GM18505 (cell line): ENCODE results near the gene PLA2G3.

Experiments
- ATAC-seq: cut with Tn5 transposase; IDR thresholded peaks from one replicate; pipeline ENCODE4 v1.9.1; 2021; ENCODE audit not compliant: unreplicated experiment
- POLR2A ChIP-seq: IDR thresholded peaks from 4 replicates; pipeline ENCODE4 v1.6.1; 2011; ENCODE audit warnings: borderline replicate concordance; ENCODE audit not compliant: insufficient read depth, insufficient read length; ENCODE audit errors: extremely low read depth

PLA2G3 gene

DNA sequence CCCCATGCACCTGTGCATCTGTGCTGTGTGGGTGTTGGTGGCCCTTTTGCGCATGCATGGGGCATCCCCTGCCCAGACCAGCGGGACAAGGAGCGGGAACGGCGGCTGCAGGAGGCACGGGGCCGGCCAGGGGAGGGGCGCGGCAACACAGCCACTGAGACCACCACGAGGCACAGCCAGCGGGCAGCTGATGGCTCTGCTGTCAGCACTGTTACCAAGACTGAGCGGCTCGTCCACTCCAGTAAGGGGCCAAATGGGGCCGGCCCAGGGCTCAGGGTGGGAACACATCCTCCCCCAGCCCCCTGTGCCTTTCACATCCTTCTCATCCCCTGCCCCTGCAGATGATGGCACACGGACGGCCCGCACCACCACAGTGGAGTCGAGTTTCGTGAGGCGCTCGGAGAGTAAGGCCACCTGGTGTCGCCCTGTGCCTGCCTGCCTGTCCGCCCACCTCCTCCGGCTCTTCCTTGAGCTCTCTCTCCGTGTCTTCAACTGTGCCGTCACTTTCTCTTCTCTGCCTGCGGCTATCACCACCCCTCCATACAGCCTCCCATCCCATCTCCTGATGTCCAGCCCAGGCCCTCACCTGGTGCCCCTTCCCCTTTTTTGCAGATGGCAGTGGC is 43.5 kb downstream of the PLA2G3 start:
- TF ChIP-seq POLR2A: no peak
- ATAC-seq: no peak

- no peak for ATAC-seq
- TF ChIP-seq POLR2A: no peak
Measured at GRCh38 chr22:31095637-31096249, 44.6 kb downstream of the PLA2G3 start.

GRCh38 chr22:31094741-31095140 is 45.6 kb downstream of the PLA2G3 start:
- no peak for TF ChIP-seq POLR2A
- no peak for ATAC-seq

DNA sequence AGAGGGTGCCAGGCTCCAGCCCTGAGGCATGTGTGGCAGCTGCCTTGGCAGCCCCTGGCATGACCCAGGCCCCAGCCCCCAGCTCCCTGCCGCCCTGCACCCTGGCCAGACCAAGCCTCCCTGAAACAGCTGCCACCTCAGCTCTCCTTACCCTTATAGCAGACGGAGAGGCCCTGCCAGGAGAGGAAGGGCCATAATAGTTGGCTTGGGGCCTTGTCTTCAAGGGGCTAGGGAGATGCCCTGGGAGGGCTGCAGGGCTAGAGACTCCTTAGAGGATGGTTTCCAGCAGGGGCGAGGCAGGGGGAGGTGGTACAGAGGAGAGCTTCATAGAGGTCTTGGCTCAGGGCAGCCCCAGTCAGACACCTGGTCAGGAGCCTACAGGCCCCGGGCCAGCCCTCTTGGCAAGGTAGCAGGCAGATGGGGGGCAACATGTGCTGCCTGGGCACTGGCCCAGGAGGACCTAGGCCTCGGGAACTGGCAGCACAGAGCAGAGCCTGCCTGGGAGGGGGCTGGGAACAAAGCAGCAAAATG is 46.2 kb downstream of the PLA2G3 start:
- no peak for TF ChIP-seq POLR2A
- no peak for ATAC-seq

DNA sequence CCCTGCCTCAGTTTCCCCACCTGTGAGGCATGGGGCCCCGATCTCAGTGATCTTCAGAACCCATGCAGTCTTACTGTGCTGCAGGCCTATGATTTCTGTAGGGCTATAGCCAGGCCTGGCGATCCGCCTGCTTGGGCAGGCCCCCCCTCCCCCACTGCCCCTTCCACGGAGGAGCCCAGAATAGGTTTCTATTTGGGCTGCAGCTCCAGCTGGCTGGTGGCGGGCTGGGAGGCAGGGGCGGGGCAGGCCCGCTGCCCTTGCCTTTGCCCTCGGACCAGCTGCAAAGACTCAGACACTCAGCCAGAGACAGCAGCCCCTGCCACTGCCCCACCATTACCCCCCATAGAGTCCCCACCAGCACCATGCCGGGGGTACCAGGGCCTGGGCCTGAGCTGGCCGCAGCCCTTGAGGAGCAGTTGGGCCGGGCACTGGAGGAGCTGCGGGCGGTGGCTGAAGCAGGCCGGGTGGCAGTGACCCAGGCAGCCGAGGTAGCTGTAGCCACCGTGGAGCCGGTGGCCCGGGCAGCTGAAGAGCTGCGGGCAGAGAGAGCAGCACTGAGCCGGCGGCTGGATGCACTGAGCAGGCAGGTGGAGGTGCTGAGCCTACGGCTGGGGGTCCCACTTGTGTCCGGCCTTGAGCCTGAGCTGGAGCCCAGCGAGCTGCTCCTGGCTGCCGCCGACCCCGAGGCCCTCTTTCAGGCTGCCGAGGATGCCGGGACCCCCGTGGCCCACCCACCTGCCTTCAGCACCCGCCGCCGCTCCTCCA is 47.0 kb downstream of the PLA2G3 start:
- TF ChIP-seq POLR2A: no peak
- no peak for ATAC-seq

- ATAC-seq: no peak
- no peak for TF ChIP-seq POLR2A
Measured at GRCh38 chr22:31092161-31092560, 48.1 kb downstream of the PLA2G3 start.

- no peak for ATAC-seq
- no peak for TF ChIP-seq POLR2A
Measured at GRCh38 chr22:31091106-31091975, 49.0 kb downstream of the PLA2G3 start.

DNA sequence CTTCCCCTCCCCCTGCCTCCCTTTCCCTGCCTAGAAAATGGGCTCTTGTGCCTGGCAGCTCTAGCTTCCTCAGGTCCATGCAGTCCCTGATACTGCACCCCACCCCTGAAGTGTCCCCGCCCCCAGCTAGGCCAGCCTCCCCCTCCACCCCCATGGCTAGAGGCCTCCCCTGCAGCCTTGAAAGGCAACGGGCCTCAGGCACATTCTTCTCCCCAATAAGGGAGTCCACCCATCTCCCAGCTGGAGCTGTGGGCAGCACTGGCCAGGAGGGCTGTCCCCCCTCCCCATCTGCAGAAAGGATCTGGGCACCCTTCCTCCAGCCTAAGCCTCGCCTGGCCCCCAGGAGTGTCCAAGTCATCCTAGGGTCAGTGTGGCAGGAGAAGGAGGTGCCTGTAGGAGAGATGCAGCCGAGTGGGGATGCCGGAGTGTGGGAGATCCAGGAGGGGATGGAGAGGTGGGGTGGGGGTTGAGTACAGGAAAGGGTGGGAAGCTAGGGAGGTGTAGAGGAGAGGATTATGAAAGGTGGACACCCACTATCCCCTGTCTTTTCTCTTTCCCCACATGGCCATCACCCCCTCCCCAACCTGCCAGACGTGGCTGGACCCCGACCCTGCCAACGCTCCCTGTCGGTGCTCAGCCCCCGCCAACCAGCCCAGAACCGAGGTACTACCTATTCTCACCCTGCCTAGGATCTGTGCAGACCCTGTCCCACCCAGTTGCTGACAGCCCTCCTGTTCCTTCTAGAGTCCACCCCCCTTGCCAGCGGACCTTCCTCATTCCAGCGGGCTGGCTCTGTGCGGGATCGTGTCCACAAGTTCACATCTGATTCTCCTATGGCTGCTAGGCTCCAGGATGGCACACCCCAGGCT is 49.9 kb downstream of the PLA2G3 start:
- no peak for TF ChIP-seq POLR2A
- no peak for ATAC-seq

DNA sequence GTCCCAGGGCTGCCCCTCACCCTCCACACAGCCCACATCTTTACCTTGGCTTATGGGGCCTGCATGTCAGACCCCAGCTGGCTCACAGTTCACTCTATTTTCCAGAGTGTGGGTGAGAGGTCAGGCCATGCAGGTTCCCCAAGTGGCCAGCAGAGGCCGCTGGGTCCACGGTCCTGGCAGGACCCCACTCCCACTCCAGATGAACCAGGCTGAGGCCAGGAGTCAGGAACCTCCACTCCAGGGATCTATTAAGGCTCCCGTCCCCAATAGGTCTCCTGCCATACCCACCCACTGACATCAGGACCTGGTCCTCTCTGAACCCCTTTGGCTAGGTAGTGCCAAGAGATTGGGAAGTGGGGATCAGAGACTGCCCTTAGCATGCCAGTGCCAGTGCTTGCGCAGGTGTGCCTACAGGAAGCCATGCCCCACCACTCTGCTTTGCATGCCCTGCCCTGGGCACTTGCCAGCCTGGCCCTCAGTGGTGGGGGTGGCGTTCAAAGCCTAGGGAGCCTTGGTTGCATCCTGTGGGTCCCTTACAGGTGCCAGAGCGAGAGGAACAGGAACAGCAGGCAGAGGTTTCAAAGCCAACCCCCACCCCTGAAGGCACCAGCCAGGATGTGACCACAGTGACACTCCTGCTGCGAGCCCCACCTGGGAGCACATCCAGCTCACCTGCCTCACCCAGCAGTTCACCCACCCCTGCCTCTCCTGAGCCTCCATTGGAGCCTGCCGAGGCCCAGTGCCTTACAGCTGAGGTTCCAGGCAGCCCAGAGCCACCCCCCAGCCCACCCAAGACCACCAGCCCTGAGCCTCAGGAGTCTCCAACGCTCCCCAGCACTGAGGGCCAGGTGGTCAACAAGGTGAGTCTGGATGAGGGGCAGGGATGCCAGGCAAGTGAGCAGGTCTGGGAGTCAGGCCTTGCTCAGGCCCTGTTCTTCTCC is 50.9 kb downstream of the PLA2G3 start:
- ATAC-seq: no peak

DNA sequence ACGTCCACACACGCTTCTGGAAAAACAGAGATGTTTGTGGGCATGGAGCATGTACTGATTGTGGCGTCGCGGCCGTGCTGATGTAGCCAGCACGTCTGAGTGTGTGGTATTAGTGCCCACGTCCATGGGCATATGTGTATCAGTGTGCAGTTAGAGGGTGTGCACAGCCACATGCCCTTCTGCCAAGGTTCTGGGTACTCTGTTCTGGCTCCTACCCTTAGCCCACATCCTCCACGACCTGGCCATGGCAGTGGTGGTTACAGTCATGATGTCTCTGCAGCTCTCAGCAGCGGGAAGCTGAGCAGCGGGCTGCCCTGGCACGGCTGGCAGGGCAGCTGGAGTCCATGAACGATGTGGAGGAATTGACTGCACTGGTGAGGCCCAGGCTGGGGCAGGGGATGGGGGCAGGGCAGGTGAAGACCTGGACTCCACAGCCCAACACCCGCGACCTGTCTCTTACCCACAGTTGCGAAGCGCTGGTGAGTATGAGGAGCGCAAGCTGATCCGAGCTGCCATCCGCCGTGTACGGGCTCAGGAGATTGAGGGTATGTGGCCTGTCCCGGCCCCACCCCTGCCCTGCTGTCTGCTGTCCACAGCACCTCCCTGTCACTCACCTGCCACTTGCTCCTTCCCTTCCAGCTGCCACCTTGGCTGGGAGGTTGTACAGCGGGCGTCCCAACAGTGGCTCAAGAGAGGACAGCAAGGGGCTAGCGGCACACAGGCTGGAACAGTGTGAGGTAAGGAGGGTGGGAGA is 51.9 kb downstream of the PLA2G3 start:
- no peak for ATAC-seq
- TF ChIP-seq POLR2A: no peak

More for the DNA sequence above, 50.9 kb downstream of the PLA2G3 start:
- TF ChIP-seq POLR2A: no peak
